Muscle layer of colon (tissue), 2 donors: ENCODE measurements around the gene NEURL2.

Source experiments
- H3K27ac ChIP-seq: one replicate; pipeline ENCODE4 v1.7.0; 2013; ENCODE audit warnings: low read depth, mild to moderate bottlenecking, low read length, moderate library complexity
- H3K27me3 ChIP-seq, 2 donors: one replicate each; pipeline ENCODE4 v1.7.0; 2013; ENCODE audit warnings: low read length in 2 of 2, mild to moderate bottlenecking in 2 of 2; ENCODE audit not compliant: insufficient read depth in 2 of 2, control insufficient read depth in 1 of 2
- H3K36me3 ChIP-seq: one replicate; pipeline ENCODE4 v1.7.0; 2013; ENCODE audit warnings: mild to moderate bottlenecking, low read length; ENCODE audit not compliant: insufficient read depth
- H3K4me1 ChIP-seq: one replicate; pipeline ENCODE4 v1.7.0; 2013; ENCODE audit warnings: mild to moderate bottlenecking, low read length; ENCODE audit not compliant: insufficient read depth
- H3K4me3 ChIP-seq, 2 donors: one replicate each; pipeline ENCODE4 v1.7.0; 2013; ENCODE audit warnings: low read length in 2 of 2, low read depth in 1 of 2, mild to moderate bottlenecking in 1 of 2, moderate library complexity in 1 of 2
- H3K9ac ChIP-seq: one replicate; pipeline ENCODE4 v1.7.0; 2013; ENCODE audit warnings: low read length
- H3K9me3 ChIP-seq: one replicate; pipeline ENCODE4 v1.7.0; 2013; ENCODE audit warnings: mild to moderate bottlenecking, low read length
- donor health status: abdominal sarcoma.
- donor health status: Adenocarcinoma of cecum.

Gene NEURL2

DNA sequence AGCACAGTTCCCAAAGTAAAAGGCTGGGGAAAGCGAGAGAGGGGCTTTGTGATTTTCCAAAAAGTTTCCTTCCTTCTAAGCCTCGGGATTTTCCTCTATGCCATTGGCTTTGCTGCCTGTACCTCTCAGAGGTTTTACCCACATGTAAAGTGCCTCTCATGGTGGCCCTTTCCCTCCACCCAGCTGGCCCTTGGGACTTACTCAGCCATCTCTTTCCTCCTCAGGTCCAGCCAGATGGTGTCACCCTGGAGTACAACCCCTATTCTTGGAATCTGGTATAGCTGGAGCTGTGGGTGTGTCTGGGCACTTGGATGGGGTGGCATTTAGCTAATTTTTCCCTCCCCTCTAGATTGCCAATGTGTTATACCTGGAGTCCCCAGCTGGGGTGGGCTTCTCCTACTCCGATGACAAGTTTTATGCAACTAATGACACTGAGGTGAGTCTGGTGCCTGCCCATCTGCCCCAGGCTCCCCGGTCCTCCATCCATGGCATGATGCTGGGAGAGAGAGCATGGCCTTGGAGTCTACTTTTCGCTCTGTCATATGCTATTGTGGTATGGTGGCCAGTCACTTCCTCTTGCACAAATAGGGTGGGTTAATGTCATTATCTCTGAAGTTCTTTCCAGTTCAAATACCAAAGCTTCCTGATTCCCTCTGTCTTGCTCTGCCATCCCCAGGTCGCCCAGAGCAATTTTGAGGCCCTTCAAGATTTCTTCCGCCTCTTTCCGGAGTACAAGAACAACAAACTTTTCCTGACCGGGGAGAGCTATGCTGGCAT, 1.2 kb upstream of the NEURL2 start:
- Histone ChIP-seq H3K36me3 (peaks cover 37% of the 10 kb centered on the region), H3K9ac (peak overlapping the region; percentile 0), H3K9me3 (no peaks in the 10 kb centered on the region), H3K27ac (peak overlapping the region; percentile 99), H3K4me3 (peak overlapping the region; percentile 66 to 90), H3K27me3 (no peaks in the 10 kb centered on the region), H3K4me1 (peaks cover 23% of the 10 kb centered on the region)

DNA sequence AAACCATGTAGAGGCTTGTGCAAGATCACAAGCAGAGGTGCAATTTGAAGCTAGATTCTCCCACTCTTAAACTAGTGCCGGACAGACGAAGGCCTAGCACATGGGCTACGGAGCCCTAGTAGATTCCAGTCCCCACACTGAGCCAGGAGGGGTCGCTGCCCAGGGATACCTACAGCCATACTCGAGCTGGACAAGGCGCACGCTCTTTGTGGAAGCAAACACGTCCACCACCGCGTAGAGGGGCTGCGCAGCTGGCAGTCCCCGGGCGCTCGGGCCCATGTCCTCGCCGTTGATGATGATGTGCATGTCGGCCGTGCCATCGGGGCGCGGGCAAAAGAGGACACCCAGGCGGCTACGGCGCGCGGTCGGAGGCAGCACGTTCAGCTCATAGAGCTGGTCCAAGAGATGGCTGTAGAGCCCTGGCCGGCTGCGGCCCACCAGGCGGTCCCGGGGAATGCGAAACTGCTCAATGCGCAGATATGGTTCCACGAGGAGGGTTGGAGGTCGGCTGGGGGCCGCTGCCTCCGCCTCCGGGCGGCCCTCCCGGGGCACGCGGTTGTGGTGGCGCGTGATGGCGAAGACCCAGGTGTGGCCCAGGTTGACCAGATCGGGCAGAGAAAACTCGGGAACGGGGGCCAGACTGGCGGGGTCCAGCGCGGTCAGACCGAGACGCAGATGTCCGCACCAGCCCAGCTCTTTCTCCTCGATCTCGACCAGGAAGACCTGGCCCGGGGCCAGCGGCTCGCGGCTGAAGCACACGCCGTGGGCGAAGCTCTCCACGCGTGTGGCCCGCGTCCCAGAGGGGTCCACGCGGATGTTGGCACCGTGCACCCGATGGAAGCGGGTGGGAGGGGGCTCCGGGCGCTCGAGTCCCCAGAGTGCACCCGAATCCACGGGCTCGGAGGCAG, 677 bp downstream of the NEURL2 start:
- Histone ChIP-seq H3K4me3 (peak overlapping the region; percentile 66 to 90), H3K4me1 (peaks cover 23% of the 10 kb centered on the region)

DNA sequence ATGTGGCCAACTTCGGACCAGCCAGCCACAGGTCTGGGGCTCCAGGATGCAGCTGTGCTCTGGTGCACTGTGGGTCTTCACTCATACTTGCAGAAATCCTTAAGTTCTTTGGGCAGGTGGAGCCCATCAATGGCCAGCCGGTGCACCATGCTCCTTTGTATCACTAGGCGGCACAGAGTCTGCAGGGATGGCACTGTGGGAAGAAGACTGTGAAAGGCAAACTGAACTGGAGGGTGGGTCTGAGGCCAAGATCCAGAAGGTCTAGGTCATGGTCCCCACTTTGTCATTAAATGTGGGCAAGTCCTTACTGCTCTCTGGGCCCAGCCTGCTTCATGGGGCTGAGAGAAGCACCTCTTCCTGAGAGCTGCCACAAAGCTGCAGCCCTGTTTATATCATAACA, 2.3 kb downstream of the NEURL2 start:
- no peak overlapping the region for H3K27ac ChIP-seq
- H3K4me3 ChIP-seq: no peak overlapping the region
- no peaks in the 10 kb centered on the region for H3K9me3 ChIP-seq
- H3K9ac ChIP-seq: no peak overlapping the region
- H3K27me3 ChIP-seq: no peaks in the 10 kb centered on the region
- H3K36me3 ChIP-seq: peaks cover 30% of the 10 kb centered on the region
- peaks cover 23% of the 10 kb centered on the region for H3K4me1 ChIP-seq

More for the DNA sequence above, 677 bp downstream of the NEURL2 start:
- peak overlapping the region; percentile 68 for H3K9ac ChIP-seq
- peak overlapping the region; percentile 99 for H3K27ac ChIP-seq
- peaks cover 38% of the 10 kb centered on the region for H3K36me3 ChIP-seq
- no peaks in the 10 kb centered on the region for H3K27me3 ChIP-seq
- no peaks in the 10 kb centered on the region for H3K9me3 ChIP-seq

DNA sequence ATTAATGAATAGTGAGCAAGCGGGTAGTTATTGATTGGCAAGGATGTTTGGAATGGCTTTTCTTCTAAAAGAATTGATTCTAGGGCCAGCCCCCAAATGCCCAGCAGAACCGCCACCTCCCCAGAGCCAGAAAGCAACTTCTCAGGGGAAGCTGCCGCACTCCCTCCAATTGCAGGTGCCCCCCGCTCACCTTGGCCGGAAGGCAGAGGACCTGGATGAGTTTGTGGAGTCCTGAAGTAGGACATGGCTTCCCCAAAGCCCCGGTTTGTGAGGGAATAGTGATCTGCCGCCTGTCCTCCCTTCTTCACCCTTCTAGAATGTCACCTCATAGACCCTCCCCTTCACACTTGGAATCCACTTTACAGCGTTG, 3.7 kb downstream of the NEURL2 start, which contains the start of gene SPATA25:
SPATA25 (minus strand) TSS at position 277 of the 370 bp plus-strand sequence; CDS start at position 245, 32 bp downstream.
- Histone ChIP-seq H3K4me1 (peaks cover 14% of the 10 kb centered on the region), H3K4me3 (no peak within 1 kb of the TSS), H3K9me3 (no peaks in the 10 kb centered on the region), H3K27me3 (no peaks in the 10 kb centered on the region), H3K36me3 (peaks cover 32% of the 10 kb centered on the region), H3K27ac (no peak within 1 kb of the TSS), H3K9ac (no peak within 1 kb of the TSS)

DNA sequence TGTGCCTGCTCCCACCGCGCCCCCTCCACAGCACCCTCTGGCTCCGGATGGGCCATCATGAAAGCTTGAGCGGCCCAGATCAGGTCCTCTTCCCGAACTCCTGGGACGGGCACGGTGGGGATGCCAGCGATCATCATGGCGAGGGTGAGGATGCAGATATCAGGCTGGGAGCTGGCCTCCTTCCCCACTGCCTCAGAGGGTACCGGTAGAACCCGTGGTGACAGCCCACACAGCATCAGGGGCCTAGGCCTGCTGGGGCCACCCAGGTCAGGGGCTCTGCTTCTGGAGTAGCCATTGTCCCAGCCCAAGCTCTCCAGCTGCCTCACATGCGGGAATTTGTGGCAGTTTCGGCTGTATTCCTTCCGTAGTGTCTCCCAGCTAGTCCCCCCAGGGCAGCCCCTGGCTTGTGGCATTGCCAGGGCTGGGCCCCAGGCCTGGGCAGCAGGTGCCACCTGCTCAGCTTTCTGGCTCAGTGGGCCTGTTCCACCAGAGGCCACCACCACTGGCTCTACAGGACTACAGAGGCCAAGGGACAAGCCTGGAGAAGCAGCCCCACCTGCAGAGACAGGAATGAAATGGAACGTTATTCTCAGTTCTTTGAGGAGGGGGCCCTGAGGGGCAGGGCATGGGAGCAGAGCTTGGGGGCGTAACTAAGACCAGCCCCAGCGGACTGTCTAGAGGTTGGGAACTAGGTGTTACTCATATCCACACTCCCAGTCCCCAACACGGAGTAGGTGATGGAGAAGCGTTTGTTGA, 4.2 kb downstream of the NEURL2 start:
- H3K9ac ChIP-seq: no peak overlapping the region
- H3K27me3 ChIP-seq: no peaks in the 10 kb centered on the region
- no peak overlapping the region for H3K4me3 ChIP-seq
- no peak overlapping the region for H3K27ac ChIP-seq
- no peaks in the 10 kb centered on the region for H3K9me3 ChIP-seq
- peaks cover 13% of the 10 kb centered on the region for H3K4me1 ChIP-seq
- H3K36me3 ChIP-seq: peaks cover 35% of the 10 kb centered on the region

DNA sequence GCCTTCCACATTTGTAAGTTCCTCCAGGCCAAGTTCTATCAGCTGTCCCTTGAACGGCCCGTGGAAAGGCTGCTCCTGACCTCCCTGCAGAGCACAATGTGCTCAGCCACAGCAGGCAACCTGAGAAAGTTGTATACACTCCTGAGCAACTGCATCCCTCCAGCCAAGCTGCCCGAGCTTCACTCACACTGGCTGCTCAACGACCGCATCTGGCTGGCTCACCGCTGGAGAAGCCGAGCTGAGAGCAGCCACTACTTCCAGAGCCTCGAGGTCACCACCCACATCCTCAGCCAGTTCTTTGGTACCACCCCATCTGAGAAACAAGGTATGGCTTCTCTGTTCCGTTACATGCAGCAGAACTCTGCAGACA, 7.9 kb downstream of the NEURL2 start:
- no peak overlapping the region for H3K9ac ChIP-seq
- H3K4me1 ChIP-seq: peaks cover 5% of the 10 kb centered on the region
- H3K4me3 ChIP-seq: no peak overlapping the region
- H3K9me3 ChIP-seq: no peaks in the 10 kb centered on the region
- no peak overlapping the region for H3K27ac ChIP-seq
- peaks cover 30% of the 10 kb centered on the region for H3K36me3 ChIP-seq
- H3K27me3 ChIP-seq: no peaks in the 10 kb centered on the region

DNA sequence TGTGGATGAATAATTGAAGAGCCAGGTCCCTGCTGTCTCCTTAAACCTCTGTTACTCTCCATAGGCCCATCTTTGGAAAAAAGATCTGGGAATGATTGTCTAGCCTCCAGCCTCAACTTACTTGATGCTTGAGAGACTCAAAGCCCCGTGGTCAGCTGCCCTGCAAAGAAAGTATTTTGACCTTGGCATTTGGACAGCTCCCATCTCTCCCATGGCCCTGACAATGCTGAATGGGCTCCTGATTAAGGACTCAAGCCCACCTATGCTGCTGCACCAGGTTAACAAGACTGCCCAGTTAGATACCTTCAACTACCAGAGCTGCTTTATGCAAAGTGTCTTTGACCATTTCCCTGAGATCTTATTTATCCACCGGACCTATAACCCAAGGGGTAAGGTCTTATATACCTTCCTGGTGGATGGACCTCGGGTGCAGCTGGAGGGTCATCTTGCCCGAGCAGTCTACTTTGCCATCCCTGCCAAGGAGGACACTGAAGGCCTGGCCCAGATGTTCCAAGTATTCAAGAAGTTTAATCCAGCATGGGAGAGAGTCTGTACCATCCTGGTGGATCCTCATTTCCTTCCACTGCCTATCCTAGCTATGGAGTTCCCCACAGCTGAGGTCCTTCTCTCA, 8.4 kb downstream of the NEURL2 start:
- Histone ChIP-seq H3K27me3 (no peaks in the 10 kb centered on the region), H3K36me3 (peaks cover 35% of the 10 kb centered on the region), H3K4me3 (no peak overlapping the region), H3K27ac (no peak overlapping the region), H3K9me3 (no peaks in the 10 kb centered on the region), H3K4me1 (peaks cover 5% of the 10 kb centered on the region), H3K9ac (no peak overlapping the region)

DNA sequence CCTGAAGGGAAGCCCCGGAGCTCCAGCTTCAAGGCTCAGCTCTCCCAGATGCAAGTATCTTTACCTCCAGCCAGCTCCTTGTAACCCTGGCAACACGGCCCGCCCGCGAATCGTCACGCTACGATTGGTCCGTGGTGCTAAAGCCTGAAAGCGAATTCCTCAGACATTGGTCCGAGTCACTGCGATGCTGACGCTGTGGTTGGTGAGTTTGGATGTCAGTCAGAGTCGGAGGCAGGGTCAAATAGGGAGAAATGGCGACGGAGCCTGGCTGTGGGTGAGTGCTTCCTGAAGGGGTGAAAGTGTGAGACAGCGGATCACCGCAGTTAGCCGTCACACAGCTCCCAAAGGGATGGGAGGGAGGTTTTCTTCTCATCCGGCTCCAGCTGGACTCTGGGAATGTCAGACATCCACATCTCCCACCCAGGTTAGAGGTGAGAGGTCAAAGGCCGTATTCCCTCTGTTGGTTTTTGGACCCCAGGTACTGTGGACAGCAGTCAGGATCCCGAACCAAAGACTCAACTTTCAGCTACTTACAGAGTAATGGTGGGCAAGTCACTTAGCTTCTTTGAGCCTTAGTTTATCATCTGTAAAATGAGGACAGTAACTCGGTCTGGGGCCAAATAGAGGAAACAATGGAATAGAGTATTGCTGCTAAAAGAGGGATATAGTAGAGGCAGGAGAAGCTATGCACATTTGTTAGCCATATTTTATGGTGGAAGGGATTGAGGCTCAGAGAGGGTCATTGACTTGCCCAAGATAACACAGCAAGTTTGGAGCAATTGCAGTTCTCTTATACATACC, 9.8 kb downstream of the NEURL2 start, which contains the start of gene ZSWIM1:
ZSWIM1 (plus strand) TSS at position 240 of the 801 bp plus-strand sequence. CDS start 1,366 bp downstream, outside the sequence.
- peaks cover 5% of the 10 kb centered on the region for H3K4me1 ChIP-seq
- H3K27ac ChIP-seq: peak within 1 kb of the TSS; percentile 88
- H3K36me3 ChIP-seq: peaks cover 41% of the 10 kb centered on the region
- H3K9ac ChIP-seq: peak within 1 kb of the TSS; percentile 65
- no peaks in the 10 kb centered on the region for H3K27me3 ChIP-seq
- no peaks in the 10 kb centered on the region for H3K9me3 ChIP-seq
- peak within 1 kb of the TSS; percentile 60 to 80 for H3K4me3 ChIP-seq

DNA sequence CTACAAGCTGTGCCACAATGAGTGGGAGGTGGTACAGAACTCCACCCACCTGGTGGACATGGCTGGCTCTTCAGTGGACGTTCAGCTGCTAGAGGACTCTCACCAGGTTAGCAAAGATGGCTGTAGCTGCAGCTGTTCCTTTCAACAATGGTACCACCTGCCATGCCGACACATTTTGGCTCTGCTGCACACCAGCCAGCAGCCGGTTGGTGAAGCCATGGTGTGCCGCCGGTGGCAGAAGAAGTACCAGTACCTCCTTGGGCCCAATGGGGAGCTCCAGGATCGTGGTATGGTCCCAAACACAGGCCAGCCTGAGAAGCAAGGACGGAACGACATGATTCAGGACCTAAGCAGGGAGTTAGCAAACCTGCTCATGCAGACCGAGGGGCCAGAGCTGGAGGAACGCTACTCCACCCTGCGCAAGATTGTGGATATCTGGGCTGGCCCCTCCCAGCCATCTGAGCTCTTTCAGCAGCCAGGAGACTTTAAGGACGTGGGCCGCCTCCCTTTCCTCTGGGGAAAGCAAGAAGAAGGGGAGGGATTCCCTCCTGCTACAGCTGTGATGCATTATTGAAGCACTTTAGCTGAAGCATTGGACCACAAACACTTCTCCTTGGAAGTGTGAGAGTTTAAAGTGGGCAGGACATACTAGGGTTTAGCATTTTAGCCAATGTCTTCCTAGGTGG, 12.8 kb downstream of the NEURL2 start:
- Histone ChIP-seq H3K9me3 (no peaks in the 10 kb centered on the region), H3K27me3 (no peaks in the 10 kb centered on the region)

DNA sequence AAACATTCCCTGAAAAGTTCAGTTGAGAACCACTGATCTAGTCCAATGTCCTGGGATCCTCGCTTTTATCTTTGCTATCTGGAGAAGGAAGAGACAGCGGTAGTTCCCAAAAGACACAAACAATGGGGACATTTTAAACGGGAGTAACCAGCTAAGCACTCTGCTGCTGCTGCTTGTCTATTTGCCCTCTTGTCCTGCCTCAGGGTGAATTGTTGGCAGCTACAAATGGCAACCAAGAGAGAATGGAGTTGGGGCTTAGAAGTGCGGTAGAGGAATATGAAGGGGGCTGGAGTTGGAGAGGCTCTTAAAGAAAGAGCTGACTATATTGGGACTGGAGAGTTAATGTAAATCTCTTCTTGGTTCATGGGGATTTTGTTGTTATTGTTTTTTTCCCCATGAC, 16.4 kb downstream of the NEURL2 start:
- Histone ChIP-seq H3K36me3 (peaks cover 20% of the 10 kb centered on the region), H3K9ac (no peak overlapping the region), H3K4me3 (no peak overlapping the region), H3K9me3 (no peaks in the 10 kb centered on the region), H3K27ac (no peak overlapping the region), H3K4me1 (no peaks in the 10 kb centered on the region), H3K27me3 (no peaks in the 10 kb centered on the region)

More for the DNA sequence above, 12.8 kb downstream of the NEURL2 start:
- no peak overlapping the region for H3K27ac ChIP-seq
- no peak overlapping the region for H3K4me3 ChIP-seq
- H3K4me1 ChIP-seq: peaks cover 5% of the 10 kb centered on the region
- H3K36me3 ChIP-seq: peaks cover 33% of the 10 kb centered on the region
- H3K9ac ChIP-seq: no peak overlapping the region
